ENCODE data around the gene HOXA7.

HOXA7 gene

DNA sequence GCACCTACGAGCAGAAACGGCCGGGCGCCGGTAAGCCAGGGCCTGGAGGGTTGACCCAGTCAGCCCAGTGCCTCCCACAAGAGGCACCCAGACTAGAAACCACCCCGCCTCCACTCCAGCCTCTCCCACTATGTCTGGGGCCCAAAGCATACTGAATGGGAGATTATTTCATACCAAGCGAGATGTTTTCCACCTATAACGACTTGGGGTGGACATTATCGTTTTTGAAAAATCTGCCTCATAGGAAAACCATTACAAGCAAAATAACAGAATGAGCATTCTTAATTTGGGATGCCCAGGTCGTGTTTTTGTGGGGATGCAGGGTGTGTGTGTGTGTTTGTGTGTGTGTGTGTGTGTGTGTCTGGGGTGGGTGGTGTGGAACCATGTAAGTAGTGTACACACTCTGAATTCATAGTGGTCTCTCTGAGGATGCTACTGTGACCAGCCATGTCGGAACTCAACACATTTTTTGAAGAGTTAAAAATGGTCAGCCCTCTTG, 10.5 kb downstream of the HOXA7 start:
- DNase-seq: no peak

DNA sequence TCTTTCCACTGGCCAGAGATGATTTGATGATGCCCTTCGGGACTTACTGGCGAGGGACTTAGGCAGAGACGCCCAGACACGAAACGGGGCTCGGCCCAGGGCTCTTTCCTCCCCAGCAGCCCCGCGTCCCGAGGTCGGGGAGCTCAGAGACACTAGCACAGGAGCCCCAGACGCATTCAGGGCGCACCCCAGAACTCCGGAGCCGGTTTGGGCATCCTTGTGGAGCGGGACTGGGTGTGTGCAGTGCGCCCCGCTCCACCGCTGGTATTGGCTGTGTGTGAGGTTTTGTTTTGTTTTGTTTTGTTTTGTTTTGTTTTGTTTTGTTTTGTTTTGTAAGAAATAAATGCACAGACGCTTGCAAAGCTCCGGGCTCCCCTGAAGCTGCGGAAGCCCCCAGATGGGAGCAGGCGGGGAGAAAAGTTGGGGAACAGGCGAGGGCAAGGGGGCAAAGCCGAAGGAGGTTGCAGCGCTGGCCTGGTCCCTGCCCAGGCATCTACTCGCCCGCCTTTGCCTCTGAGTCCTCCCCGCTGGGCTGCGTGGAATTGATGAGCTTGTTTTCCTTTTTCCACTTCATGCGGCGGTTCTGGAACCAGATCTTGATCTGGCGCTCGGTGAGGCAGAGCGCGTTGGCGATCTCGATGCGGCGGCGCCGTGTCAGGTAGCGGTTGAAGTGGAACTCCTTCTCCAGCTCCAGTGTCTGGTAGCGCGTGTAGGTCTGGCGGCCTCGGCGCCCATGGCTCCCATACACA, 11.1 kb downstream of the HOXA7 start:
- no peak for DNase-seq

DNA sequence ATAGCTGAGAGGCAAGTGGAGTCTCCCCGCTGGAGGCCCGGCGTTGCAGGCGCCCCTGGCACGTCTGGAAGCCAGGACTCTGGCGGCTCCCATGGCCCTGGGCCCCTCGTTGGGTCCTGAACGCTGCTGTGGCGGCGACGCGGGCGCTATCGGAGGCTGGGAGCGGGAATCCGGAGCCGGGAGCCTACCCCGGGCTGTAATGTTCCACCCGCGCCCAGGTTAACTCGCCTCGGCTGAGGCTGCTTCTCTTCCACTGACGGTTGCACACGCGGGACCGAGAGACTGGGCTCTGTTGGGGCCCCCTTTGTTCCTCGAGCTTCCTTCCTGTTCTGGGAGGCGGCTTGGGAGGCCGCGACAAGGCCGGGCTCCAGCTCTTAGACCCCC, 11.7 kb downstream of the HOXA7 start:
- DNase-seq: no peak

DNA sequence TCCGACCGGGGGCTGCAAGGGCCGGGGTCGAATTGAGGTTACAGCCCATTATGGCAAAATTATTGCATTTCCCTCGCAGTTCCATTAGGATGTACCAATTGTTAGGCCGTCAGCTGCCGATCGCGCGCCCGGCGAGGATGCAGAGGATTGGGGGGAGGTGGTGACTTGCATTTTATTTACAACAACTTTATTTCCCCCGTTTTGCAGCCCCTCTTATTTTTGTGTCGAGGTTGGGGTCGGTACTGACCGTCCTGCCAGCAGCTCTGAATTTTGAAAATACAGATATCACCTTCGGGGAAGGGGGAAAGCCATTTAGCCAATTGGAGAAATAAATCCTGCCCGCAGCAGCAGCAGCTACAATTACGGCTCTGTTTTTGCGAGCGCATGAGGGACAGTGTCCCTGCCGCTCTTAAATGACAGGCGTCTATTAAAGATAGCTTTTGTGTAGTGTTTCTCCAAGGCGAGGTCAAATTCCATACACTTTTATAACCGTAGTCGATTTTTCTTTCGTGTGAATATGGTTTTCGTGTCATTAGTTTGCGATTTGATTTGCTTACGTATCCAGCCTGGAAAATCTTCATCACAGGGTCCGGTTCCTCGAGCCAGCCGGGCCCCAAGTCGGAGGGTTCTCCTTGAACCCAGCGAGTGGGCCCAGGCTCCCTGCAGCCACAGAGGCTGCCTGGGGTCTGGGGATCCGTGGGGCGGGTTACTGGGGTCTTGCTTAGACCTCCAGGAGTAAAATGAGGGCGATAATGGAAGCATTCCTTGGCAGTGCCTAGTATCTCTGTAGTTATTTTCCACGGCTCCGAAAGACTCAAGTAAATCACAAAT, 12.3 kb downstream of the HOXA7 start:
- no peak for DNase-seq

DNA sequence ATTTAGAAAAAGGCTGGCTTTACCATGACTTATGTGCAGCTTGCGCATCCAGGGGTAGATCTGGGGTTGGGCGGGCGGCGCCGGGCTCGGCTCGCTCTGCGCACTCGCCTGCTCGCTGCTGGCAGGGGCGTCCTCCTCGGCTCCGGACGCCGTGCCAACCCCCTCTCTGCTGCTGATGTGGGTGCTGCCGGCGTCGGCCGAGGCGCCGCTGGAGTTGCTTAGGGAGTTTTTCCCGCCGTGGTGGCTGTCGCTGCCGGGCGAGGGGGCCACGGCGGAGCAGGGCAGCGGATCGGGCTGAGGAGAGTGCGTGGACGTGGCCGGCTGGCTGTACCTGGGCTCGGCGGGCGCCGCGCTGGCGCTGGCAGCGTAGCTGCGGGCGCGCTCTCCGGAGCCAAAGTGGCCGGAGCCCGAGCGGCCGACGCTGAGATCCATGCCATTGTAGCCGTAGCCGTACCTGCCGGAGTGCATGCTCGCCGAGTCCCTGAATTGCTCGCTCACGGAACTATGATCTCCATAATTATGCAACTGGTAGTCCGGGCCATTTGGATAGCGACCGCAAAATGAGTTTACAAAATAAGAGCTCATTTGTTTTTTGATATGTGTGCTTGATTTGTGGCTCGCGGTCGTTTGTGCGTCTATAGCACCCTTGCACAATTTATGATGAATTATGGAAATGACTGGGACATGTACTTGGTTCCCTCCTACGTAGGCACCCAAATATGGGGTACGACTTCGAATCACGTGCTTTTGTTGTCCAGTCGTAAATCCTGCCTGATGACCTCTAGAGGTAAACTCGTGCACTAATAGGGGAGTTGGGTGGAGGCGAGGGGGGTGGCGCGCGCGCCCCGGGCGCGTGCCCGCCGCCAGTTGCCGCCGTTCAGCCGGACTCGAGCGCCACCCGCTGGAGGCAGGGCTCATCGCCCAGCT, 13.2 kb downstream of the HOXA7 start, which contains the start of gene HOXA5:
Gene HOXA5 (minus strand): TSS at position 659 of the 927 bp plus-strand sequence. CDS start 74 bp downstream, at position 585.
- peak; percentile 54 for DNase-seq

DNA sequence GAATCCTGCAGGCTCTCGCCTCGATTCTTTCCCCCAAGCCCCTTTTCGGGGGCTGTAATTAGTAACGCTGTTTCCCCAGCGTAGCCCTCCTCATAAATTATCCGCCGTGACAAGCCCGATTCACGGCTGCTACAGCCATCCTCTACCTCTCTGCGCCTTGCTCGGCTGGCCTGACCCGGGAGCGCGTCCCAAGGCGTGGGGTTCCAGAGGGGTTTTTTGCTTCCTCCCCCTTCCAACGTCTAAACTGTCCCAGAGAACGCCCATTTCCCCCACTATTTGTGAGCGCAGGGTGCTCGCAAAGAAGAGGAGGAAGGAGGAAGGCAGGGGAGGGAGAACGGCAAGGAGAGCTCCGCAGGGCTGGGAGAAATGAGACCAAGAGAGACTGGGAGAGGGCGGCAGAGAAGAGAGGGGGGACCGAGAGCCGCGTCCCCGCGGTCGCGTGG, 13.9 kb downstream of the HOXA7 start:
- no peak for DNase-seq

DNA sequence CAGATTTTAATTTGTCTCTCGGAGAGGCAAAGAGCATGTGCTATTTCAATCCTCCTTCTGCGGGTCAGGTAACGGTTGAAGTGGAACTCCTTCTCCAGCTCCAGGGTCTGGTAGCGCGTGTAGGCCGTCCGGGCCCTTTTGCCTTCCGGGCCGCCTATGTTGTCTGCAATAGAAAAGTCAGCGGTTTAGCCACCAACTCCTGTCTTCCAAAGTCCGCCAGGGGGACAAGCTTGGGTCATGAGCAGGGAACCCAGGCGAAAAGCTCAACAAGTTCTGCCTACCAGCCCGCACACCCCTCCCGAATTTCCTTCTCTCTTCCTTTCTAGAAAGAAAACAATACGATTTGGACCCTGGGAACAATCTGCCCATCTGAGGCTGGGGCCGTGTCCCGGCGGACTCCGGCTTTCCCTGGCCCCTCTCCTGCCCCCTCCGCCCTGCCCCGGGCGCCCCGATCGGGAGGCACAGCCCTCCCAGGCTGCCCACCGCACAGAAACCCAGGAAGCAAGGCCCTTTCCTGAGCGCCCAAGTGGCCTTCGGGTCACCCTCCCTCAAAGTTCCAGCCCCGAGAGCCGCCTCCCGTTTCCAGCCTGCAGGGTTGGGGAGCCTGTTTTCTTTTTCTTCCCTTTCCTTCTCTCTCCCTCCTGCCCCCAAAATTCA, 14.4 kb downstream of the HOXA7 start:
- no peak for DNase-seq

DNA sequence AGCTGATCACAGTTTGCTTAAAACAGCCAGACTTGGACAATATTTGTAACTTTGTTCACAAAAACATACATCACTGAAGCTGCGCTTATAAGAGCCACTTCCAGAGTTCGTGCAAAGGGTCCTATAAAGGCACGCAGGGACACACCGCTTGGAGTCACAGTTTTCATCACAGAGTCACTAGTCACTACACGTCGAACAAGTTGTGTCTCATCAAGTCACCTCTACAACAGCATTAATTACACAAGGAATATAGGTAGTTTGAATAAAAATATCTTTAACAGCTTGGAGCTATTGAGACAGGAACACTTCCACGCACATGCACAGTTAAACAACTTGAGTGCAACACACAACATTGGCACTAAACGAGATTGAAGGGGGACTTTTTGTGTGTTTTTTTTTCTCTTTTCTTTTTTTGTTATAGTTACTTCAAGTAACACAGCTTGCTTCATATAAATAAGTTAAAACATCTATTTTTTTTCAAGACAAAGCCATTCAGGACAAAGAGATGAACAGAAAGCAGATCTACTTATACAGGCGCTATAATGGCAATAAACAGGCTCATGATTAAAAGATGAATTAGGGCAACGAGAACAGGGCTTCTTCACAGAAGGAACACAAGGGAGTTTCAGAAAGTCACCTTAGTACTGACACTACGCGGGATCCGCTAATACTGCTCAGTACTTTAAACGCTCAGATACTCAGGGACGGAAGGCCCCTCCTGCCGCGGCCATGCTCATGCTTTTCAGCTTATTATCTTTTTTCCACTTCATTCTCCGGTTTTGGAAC, 15.1 kb downstream of the HOXA7 start:
- no peak for DNase-seq

DNA sequence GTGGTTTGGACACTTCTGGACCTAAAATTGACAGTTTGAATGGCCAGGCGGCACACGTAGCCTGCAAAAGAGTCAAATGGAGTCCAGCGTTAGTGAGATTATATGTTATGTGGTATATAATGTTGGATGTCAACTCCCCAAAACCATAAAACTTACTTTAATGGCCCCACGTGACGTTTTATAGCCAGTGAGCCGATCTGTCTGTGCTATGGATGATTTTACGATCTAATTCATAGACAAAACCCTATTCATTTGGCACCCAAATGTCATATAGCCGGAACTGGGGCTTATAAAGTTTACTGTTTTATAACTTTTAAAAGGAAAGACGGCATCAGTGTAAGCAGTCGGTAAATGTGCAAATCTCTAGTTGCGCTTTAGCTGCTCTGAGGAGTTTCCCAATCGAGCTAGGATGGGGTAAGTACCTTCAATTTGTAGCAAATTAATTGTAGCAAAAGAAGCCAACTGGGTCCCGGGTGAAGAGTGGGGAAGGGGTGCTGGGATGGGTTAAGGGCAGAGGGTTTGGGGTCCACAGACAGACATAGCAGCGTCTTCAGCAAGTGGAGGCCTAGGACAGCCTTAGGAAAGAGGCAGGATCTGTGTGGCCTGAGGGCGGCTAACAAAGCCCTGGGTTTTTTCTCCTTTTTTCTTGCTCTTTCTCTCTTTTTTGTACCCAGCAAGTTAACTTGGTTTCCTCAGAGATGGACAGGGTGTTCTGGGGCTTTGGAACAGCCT, 16.2 kb downstream of the HOXA7 start:
- DNase-seq: no peak

DNA sequence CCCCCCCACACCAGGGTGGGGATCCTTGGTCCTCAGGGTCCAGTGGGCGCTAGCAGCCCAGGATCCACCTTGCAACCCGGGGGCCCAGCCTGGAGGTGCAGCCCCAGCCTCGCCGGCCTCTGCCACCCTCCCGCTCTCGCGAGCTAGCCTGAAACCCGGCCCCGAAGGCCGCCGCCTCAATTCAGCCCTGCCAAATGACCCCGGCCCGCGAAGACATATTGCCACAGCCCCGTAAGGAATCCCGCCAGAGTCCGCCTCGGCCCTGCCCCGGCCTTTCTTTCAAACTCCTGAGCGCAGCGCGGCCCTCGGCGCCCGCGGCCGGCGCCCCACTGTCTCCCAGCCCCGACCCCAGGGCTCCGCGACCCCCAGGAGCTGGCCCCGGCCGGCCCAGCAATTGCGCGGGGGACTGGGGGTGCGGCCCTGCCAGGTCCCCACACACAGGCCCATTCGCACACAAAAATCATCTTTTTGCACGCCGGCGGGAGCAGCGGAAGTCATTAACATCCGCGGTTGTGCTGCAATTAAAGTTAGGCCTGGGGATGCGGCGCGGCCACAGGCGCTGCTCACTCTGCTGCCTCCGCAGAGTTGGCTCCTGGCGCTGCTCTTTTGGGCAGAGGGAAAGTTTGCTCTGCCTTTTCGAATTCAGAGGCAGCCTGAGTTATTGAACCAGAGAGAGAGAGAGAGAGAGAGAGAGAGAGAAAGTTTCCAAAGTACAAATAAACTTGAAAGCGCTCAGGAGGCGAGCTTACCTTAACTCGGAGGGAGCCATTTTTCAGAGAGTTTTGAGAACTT, 16.9 kb downstream of the HOXA7 start:
- DNase-seq: no peak

DNA sequence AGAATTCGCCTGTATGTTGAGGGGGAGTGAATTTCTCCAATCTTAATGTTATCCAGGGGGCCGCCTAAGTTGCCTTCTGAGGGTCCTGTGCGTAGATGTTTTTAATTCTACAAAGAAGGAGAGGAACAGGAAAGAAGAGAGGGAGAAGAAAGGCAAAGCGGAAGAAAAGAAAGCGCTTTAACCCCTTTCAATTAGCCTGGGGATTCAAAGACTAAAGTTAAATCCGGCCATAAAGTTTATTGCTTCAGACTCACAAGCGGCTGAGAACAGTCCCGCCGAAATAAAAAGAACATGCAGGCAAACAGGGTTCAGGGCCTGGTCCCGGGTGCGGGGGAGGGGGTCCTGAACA, 17.5 kb downstream of the HOXA7 start:
- no peak for DNase-seq

DNA sequence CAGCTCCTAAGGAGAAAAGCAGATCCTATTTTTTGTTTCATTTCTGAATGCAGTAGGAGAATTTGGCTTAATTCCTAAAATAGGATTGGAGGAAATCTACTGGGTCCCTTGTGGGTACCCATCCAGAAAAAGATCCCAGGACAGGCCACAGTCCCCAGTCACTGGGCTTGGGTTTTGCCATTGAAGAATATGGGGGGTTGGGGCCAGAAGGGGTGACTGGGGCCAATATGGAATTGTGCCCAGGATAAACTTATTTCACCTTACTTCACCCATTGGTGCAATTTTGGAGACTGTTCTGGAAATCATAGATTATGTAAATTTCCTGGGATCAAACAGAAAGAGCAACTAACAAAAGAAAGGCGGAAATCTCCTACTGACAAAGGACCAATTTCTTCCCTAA, 18.0 kb downstream of the HOXA7 start:
- no peak for DNase-seq

DNA sequence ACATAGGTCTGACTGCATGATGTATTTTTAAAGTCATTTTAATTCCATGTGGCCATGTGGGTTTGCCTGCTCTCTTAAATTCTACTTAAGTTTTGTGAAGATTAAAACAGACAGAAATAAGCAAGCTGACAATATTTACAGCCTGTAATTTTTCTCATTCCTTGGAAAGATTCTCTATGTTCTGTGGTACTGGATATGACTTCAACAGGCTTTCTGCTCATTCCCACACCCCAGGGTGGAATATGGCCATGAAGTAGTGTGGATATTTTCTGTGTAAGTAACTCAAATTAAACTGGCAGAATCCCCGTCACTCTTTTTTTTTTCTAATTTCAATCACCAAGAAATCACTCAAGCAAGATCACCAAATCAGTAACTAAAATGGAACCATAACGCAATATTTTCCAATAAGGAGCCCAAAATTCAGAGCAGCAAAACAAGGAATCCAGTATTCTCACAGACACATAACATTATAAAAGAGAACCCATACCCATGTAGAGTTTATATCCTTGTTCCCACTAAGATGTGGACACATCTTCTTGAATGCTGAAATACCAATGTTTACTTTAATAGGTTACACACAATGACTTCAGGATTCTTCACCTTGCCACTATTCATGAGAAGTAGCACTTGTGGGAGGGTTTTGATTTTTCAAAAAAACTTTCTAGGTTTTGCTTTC, 18.7 kb downstream of the HOXA7 start:
- no peak for DNase-seq

DNA sequence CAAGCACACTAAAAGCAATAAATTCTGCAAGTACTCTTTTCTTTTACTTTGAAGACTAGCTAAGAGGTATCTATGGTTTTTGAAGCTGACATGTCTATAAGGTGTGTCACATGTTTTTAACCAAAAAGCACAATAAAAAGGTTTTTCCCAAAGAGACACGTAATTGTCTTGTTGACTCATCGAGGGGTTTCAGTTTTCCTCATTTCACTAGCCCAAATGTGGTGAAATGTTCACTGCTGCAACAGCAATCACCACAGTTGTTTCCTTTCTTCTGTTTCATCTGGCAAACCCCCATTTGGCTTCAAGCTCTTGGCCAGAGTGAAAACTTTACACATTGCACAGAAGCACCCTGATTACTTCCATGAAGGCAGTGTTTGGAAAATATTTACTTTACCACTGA, 22.1 kb downstream of the HOXA7 start:
- peak; percentile 91 for DNase-seq

DNA sequence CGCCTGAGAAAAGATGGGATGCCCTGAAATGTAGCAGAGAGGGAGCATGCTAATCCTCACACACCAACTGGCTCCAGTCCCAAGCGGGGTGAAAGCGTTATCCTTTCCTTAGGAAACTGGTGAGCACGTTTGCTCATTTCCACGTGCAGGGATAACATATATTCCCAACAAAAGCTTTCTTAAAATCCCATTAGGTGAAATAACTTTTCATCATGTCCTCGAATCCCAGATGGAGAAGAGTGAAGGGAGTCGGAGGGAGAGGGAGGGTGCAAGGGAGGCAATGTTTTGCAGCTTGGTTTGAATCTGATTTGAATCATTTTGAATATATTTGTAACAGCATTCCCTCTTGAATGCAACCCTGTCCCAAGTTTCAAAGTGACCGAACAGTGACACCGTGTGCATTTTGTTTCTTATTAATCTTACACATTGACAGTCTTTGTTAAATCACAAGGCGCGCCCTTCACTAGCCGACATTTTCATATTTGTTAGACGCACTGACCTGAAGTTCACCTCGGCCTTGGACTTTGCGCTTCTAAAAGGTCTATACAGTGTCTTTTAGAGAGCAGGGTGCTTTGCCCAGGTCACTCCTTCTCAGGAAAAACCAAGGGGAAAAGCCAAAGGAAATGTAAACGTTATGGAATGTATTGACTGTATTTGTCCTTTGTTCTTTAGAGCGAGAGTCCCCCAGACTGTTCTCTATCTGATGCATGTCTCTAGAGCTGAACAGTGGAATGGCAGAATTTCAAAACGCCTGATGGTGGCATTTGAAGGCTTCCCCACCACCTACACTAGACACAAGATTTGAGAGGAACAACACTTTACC, 22.9 kb downstream of the HOXA7 start:
- no peak for DNase-seq

DNA sequence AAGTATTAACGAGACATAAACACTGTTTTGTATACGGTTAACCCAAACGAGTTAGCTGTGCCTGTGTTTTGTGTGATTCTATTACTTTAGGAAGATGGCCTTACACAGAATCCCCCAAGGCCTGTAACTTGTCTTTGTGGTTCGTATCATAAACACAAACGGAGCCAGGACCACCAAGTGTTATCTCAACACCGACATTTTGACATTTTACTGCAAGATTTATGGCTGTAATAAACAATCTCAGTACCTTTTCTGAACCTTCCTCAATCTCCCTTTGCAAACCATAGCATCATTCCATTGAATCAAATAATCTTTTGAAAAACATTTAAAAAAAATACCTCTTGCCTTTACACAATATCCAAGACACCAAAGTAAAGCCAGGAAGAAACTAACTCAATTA, 23.5 kb downstream of the HOXA7 start:
- DNase-seq: no peak

DNA sequence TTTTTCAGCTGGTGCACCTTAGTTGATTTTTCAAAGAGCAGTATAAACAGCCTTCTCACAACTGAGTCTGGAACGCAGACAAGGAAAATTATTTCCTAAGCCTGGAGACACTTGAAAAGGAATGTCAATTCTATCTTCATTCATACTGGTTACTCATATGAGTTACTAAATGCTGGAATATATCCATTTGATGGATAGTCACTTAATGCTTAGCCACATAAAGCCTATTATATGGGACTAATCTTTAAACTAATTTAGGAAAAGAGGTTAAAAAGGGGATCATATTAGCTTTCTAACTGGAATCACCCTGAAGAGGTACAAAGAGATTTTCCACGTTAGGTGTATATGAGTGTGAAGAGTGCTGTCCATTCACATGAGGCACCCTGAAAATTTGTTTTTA, 24.3 kb downstream of the HOXA7 start:
- no peak for DNase-seq

DNA sequence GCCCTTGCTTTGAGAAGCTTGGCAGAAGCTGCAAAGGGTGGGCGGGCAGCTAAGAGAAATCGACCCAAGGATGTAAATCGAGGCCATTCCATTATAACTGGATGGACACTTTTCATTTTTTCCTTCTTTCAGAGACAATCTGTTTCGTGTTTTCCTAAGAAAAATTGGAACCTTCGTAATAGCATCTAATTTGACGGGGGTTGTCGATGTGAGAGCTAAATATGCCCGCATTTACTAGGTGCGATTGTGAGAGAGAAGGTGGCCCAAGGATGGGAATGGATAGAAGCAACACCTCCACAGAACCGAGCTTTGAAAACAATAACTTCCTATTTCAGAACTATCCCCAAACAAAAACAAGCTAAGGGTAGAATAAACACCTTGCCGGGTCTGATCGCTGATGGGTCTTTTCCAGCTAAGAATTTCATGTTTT, 25.1 kb downstream of the HOXA7 start:
- no peak for DNase-seq

Data from suppressor macrophage treated with lipopolysaccharide for 4 hours (primary cell).